Thyroid gland (tissue), 4 donors: ENCODE data around the gene SPRED2. TPM values are rescaled to one million over a fixed set of nuclear protein-coding genes. Genes with fewer than 3 reads are reported as not detected.

Experiments used
- DNase-seq, 2 donors: peaks; one replicate each; pipeline ENCODE4 v3.0.0-alpha.2; 2019
- H3K27ac ChIP-seq, 3 donors: fragments of 200-600 bp; sonication (generic); 1 replicate in 2 of 3; 2 replicates in 1 of 3; pipeline ENCODE4 v1.5.1; 2016 to 2019; ENCODE audit warnings: mild to moderate bottlenecking in 1 of 3, moderate library complexity in 1 of 3
- H3K27me3 ChIP-seq: fragments of 200-600 bp; sonication (generic); one replicate; pipeline ENCODE4 v1.5.1; 2019
- H3K36me3 ChIP-seq, 2 donors: fragments of 200-600 bp; sonication (generic); one replicate each; pipeline ENCODE4 v1.5.1; 2016 to 2019
- H3K4me1 ChIP-seq, 2 donors: fragments of 200-600 bp; sonication (generic); one replicate each; pipeline ENCODE4 v1.5.1; 2017 to 2019
- H3K4me3 ChIP-seq, 3 donors: fragments of 200-600 bp; sonication (generic); replicated peaks in 1 of 3; 1 replicate in 2 of 3; 2 replicates in 1 of 3; pipeline ENCODE4 v1.5.1; 2016; ENCODE audit warnings: mild to moderate bottlenecking in 1 of 3
- H3K9me3 ChIP-seq: fragments of 200-600 bp; sonication (generic); one replicate; pipeline ENCODE4 v1.5.1; 2017
- POLR2A ChIP-seq, 2 donors: fragments of 450-650 bp; IDR thresholded peaks; one replicate each; pipeline ENCODE4 v1.6.1; 2017; ENCODE audit warnings: antibody characterized with exemption in 2 of 2, mild to moderate bottlenecking in 2 of 2, moderate library complexity in 1 of 2
- WGBS, 2 donors: methylation state at CpG; one replicate each; pipeline ENCODE4 v1.1.5; 2017; 5-methylcytosine and 5-hydroxymethylcytosine counted together
- intact Hi-C: fragments of 100-400 bp; cut with DNase I; formaldehyde crosslinking; loops from one replicate; pipeline ENCODE4 v1.15.1; 2023
- total RNA-seq, 4 donors: library from RNA; depleted of rRNA; stranded (reverse); fragments of >200 nt; gene quantifications; one replicate each; pipeline ENCODE4 v1.2.3, GENCODE V29; 2016
- TF ChIP-seq, protein P1 (sequence below), 6 experiments: fragments of 200-600 bp in 3 of 6; fragments of 450-650 bp in 3 of 6; sonication (generic) in 3 of 6; IDR thresholded peaks; one replicate each; pipeline ENCODE4 v1.5.1; 2016 to 2019; ENCODE audit warnings: antibody characterized with exemption in 6 of 6, mild to moderate bottlenecking in 2 of 6, inconsistent platforms in 1 of 6, moderate library complexity in 1 of 6

SPRED2 gene
- total RNA-seq, 4 donors from 2014 or later, result 18.8 to 44.0 (median 25.4) TPM

DNA sequence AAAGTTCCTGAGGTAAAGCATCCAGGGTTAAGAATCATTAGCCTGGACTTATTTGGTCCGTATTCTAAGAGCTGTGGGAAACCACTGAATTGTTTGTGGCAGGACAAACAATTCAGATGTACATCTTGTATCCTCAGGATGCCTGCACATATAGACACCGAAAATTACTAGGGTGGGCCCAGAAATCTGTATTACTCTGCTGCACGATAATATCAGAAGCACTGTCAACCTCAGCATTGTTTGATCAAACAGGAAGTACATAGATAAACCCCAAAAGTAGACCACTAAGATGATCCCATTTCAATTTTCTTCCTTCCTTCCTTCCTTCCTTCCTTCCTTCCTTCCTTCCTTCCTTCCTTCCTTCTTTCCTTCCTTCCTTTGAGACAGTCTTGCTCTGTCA is 34.2 kb upstream of the SPRED2 start:
- H3K36me3 ChIP-seq, result no peaks in the 10 kb centered on the region
- no peak for DNase-seq
- 90 to 94% methylated on average over 3 of the region's 3 CpGs for WGBS, 2 donors
- TF ChIP-seq, protein P1, sequence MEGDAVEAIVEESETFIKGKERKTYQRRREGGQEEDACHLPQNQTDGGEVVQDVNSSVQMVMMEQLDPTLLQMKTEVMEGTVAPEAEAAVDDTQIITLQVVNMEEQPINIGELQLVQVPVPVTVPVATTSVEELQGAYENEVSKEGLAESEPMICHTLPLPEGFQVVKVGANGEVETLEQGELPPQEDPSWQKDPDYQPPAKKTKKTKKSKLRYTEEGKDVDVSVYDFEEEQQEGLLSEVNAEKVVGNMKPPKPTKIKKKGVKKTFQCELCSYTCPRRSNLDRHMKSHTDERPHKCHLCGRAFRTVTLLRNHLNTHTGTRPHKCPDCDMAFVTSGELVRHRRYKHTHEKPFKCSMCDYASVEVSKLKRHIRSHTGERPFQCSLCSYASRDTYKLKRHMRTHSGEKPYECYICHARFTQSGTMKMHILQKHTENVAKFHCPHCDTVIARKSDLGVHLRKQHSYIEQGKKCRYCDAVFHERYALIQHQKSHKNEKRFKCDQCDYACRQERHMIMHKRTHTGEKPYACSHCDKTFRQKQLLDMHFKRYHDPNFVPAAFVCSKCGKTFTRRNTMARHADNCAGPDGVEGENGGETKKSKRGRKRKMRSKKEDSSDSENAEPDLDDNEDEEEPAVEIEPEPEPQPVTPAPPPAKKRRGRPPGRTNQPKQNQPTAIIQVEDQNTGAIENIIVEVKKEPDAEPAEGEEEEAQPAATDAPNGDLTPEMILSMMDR (IDR thresholded peaks at IDR 0.05), result no peak
- TF ChIP-seq POLR2A (IDR thresholded peaks at IDR 0.05), result no peak
- no peak overlapping the region for H3K27ac ChIP-seq
- no peaks in the 10 kb centered on the region for H3K27me3 ChIP-seq
- no peaks in the 10 kb centered on the region for H3K4me1 ChIP-seq
- intact Hi-C loops, result no loop called here
- no peaks in the 10 kb centered on the region for H3K9me3 ChIP-seq
- no peak overlapping the region for H3K4me3 ChIP-seq

DNA sequence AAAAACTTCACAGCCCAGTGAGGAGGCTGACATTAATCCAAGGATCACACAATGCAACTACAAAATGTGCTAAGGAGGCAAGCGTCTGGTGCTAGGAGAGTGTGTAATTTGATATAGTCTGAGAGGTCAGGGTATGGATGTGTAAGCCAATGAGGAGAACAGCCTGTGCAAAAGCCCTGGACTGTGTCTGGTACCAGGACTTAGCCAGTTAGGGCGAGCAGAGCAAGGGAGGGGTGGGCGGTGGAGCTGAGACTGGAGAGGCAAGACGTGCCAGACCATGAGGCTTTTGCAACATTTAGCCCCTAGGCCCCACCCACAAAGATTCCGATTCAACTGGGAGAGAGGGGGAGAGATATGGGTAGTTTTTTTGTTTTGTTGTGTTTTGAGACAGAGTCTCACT is 33.5 kb upstream of the SPRED2 start:
- Histone ChIP-seq H3K4me1 (no peaks in the 10 kb centered on the region), H3K27me3 (no peaks in the 10 kb centered on the region), H3K36me3 (no peaks in the 10 kb centered on the region), H3K9me3 (no peaks in the 10 kb centered on the region), H3K4me3 (no peak overlapping the region), H3K27ac (no peak overlapping the region)
- WGBS, 2 donors, result 64 to 79% methylated on average over 5 of the region's 5 CpGs
- intact Hi-C loops, result no loop called here
- DNase-seq, result no peak
- TF ChIP-seq, protein P1 (IDR thresholded peaks at IDR 0.05), result no peak
- no peak for TF ChIP-seq POLR2A (IDR thresholded peaks at IDR 0.05)

GRCh38 chr2:65465124-65465523 is 32.7 kb upstream of the SPRED2 start:
- H3K9me3 ChIP-seq, result no peaks in the 10 kb centered on the region
- no peak for DNase-seq
- H3K27me3 ChIP-seq, result no peaks in the 10 kb centered on the region
- no peaks in the 10 kb centered on the region for H3K4me1 ChIP-seq
- TF ChIP-seq, protein P1 (IDR thresholded peaks at IDR 0.05), result no peak
- TF ChIP-seq POLR2A (IDR thresholded peaks at IDR 0.05), result no peak
- intact Hi-C loops, result no loop called here
- H3K4me3 ChIP-seq, result no peak overlapping the region
- no peak overlapping the region for H3K27ac ChIP-seq
- 78 to 80% methylated on average over 5 of the region's 5 CpGs for WGBS, 2 donors
- no peaks in the 10 kb centered on the region for H3K36me3 ChIP-seq

DNA sequence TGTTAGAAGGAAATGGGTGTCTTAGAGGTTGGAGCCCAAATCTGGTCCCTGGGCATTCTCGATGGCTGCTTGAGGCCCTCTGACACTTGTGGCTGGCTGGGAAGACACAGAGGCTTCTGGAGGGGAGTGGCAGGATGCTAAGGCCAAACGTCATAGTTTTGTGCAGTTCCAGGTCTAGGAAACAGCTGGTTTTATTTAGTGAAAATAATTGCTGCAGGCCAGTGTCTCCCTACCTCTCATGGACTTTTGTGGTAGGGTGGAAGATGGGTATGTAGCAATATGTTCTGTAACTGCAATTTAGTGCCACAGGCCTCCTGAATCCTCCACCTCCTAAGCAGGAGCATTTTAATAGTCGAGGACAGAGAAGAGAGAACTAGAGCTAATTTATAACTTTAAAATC is 32.2 kb upstream of the SPRED2 start:
- no peaks in the 10 kb centered on the region for H3K36me3 ChIP-seq
- no peak for DNase-seq
- H3K27ac ChIP-seq, result no peak overlapping the region
- H3K9me3 ChIP-seq, result no peaks in the 10 kb centered on the region
- 59 to 62% methylated on average over 3 of the region's 3 CpGs for WGBS, 2 donors
- no peaks in the 10 kb centered on the region for H3K4me1 ChIP-seq
- intact Hi-C loops, result no loop called here
- no peak overlapping the region for H3K4me3 ChIP-seq
- no peaks in the 10 kb centered on the region for H3K27me3 ChIP-seq
- no peak for TF ChIP-seq POLR2A (IDR thresholded peaks at IDR 0.05)

DNA sequence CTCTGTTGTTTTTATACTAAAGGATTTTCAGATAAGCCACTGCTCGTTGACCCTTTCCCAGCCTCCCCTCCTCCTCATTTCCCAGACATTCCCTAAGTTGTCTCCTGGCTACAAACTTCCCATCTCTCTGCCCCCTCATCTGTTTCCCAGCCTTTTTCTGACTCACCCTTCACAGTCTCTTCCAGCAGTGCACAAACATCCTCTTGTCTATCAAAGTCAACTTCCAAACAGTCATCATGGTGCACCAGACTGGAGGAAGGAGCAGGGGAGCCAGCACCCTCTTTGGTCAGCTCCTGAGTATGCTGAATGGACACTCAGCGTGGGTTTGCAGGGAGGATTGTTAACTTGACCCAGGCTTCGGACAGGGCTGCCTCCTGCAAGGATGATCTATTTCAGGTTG is 26.6 kb upstream of the SPRED2 start:
- Histone ChIP-seq H3K36me3 (no peaks in the 10 kb centered on the region), H3K9me3 (no peaks in the 10 kb centered on the region), H3K27me3 (no peaks in the 10 kb centered on the region), H3K4me1 (no peaks in the 10 kb centered on the region), H3K27ac (no peak overlapping the region), H3K4me3 (no peak overlapping the region)
- intact Hi-C loops, result no loop called here
- DNase-seq, result no peak
- 67 to 71% methylated on average over 3 of the region's 3 CpGs for WGBS, 2 donors
- TF ChIP-seq, protein P1 (IDR thresholded peaks at IDR 0.05), result no peak
- no peak for TF ChIP-seq POLR2A (IDR thresholded peaks at IDR 0.05)

DNA sequence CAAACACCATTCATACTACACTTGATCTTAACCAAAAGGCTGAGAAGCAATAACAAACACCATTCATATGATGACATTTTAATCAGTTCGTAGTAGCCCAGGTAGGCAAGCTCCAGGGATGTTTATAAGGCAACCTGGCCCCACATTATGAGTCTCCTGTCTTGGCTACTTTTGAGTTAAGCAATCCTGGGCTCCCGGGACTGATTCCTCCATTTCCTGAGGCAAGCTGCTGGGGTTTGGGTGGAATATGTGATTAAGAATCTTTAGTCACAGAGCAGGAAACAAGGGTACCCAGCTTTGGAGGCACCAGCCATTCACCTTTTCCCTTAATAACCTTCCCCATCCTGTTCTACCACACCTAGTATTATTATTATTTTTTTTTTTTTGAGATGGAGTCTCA is 24.5 kb upstream of the SPRED2 start:
- Histone ChIP-seq H3K27me3 (no peaks in the 10 kb centered on the region), H3K4me1 (no peaks in the 10 kb centered on the region), H3K36me3 (no peaks in the 10 kb centered on the region), H3K4me3 (no peak overlapping the region), H3K9me3 (no peaks in the 10 kb centered on the region), H3K27ac (no peak overlapping the region)
- DNase-seq, result no peak
- TF ChIP-seq POLR2A (IDR thresholded peaks at IDR 0.05), result no peak
- intact Hi-C loops, result no loop called here
- 71 to 89% methylated on average over 2 of the region's 2 CpGs for WGBS, 2 donors
